ENCODE data around the gene TP53RK. TPM values are rescaled to one million over a fixed set of nuclear protein-coding genes. Genes with fewer than 3 reads are reported as not detected.

The TP53RK gene
- total and polyA plus RNA-seq, 2 of the 13 experiments (the other 11 are each of a cell fraction or from before 2014, with no cell fraction given) = 12.9 to 25.5 TPM

DNA sequence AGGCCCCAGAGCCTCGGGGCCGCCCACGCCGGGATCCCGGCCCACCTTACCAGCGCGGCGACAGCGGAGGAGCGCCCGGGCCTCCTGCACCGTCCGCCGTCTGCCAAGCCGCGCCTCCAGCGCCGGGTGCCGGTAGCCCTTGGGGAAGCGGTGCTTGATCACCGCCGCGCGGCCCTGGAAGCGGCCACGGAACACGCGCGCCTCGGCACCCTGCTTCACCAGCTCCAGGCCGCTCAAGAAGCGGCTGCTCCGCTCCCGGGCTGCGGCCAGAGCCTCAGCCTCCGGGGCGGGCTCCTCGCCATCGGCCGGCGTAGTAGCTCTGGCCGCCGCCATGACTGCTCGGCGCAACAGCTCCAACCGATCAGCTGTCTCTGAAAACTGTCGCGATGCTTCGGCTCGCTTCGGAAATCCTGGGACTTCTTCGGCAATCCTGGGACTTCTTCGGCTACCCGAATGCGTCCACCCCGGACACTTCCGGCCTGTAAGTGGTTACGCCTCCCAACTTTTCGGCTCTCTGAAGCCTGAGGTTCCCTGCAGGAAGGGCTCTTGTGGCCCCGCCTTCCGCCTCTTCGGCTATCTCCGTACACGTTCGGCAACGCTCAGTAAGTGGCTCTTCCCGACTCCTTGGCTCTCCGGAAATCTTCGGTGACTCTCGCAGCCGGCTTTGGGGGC, at the start of gene TP53RK (continued):
- TF ChIP-seq, protein P1, sequence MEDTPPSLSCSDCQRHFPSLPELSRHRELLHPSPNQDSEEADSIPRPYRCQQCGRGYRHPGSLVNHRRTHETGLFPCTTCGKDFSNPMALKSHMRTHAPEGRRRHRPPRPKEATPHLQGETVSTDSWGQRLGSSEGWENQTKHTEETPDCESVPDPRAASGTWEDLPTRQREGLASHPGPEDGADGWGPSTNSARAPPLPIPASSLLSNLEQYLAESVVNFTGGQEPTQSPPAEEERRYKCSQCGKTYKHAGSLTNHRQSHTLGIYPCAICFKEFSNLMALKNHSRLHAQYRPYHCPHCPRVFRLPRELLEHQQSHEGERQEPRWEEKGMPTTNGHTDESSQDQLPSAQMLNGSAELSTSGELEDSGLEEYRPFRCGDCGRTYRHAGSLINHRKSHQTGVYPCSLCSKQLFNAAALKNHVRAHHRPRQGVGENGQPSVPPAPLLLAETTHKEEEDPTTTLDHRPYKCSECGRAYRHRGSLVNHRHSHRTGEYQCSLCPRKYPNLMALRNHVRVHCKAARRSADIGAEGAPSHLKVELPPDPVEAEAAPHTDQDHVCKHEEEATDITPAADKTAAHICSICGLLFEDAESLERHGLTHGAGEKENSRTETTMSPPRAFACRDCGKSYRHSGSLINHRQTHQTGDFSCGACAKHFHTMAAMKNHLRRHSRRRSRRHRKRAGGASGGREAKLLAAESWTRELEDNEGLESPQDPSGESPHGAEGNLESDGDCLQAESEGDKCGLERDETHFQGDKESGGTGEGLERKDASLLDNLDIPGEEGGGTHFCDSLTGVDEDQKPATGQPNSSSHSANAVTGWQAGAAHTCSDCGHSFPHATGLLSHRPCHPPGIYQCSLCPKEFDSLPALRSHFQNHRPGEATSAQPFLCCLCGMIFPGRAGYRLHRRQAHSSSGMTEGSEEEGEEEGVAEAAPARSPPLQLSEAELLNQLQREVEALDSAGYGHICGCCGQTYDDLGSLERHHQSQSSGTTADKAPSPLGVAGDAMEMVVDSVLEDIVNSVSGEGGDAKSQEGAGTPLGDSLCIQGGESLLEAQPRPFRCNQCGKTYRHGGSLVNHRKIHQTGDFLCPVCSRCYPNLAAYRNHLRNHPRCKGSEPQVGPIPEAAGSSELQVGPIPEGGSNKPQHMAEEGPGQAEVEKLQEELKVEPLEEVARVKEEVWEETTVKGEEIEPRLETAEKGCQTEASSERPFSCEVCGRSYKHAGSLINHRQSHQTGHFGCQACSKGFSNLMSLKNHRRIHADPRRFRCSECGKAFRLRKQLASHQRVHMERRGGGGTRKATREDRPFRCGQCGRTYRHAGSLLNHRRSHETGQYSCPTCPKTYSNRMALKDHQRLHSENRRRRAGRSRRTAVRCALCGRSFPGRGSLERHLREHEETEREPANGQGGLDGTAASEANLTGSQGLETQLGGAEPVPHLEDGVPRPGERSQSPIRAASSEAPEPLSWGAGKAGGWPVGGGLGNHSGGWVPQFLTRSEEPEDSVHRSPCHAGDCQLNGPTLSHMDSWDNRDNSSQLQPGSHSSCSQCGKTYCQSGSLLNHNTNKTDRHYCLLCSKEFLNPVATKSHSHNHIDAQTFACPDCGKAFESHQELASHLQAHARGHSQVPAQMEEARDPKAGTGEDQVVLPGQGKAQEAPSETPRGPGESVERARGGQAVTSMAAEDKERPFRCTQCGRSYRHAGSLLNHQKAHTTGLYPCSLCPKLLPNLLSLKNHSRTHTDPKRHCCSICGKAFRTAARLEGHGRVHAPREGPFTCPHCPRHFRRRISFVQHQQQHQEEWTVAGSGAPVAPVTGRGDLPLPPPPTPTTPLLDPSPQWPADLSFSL (CRISPR knock-in tag; IDR thresholded peaks at IDR 0.05) = no peak
- TF ChIP-seq ZNF547 (CRISPR knock-in tag; IDR thresholded peaks at IDR 0.05) = peak; percentile 99
- peak; percentile 94; the same call in 1 of the 2 replicates for TF ChIP-seq ZNF607 (CRISPR knock-in tag; IDR thresholded peaks at IDR 0.05; ENCODE audit: borderline replicate concordance)
- TF ChIP-seq, protein P2, sequence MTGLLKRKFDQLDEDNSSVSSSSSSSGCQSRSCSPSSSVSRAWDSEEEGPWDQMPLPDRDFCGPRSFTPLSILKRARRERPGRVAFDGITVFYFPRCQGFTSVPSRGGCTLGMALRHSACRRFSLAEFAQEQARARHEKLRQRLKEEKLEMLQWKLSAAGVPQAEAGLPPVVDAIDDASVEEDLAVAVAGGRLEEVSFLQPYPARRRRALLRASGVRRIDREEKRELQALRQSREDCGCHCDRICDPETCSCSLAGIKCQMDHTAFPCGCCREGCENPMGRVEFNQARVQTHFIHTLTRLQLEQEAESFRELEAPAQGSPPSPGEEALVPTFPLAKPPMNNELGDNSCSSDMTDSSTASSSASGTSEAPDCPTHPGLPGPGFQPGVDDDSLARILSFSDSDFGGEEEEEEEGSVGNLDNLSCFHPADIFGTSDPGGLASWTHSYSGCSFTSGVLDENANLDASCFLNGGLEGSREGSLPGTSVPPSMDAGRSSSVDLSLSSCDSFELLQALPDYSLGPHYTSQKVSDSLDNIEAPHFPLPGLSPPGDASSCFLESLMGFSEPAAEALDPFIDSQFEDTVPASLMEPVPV (CRISPR knock-in tag; IDR thresholded peaks at IDR 0.05) = peak; percentile 80; the same call in 1 of the 2 replicates
- TF ChIP-seq ZNF570 (CRISPR knock-in tag; IDR thresholded peaks at IDR 0.05; ENCODE audit: borderline replicate concordance) = no peak; the same call in 1 of the 2 replicates
- TF ChIP-seq, protein P3, sequence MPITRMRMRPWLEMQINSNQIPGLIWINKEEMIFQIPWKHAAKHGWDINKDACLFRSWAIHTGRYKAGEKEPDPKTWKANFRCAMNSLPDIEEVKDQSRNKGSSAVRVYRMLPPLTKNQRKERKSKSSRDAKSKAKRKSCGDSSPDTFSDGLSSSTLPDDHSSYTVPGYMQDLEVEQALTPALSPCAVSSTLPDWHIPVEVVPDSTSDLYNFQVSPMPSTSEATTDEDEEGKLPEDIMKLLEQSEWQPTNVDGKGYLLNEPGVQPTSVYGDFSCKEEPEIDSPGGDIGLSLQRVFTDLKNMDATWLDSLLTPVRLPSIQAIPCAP (CRISPR knock-in tag; IDR thresholded peaks at IDR 0.05; ENCODE audit: low read depth) = 0 out of 2 replicates have a peak, but pooled peaks have one; percentile 73
- TF ChIP-seq ZNF207 (IDR thresholded peaks at IDR 0.05; ENCODE audit: borderline replicate concordance) = no peak
- TF ChIP-seq, protein P4, sequence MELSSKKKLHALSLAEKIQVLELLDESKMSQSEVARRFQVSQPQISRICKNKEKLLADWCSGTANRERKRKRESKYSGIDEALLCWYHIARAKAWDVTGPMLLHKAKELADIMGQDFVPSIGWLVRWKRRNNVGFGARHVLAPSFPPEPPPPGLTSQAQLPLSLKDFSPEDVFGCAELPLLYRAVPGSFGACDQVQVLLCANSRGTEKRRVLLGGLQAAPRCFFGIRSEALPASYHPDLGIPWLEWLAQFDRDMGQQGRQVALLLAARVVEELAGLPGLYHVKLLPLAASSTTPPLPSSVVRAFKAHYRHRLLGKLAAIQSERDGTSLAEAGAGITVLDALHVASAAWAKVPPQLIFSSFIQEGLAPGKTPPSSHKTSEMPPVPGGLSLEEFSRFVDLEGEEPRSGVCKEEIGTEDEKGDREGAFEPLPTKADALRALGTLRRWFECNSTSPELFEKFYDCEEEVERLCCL (CRISPR knock-in tag; IDR thresholded peaks at IDR 0.05; ENCODE audit: borderline replicate concordance) = no peak
- 0 out of 2 replicates have a peak, but pooled peaks have one; percentile 9 for TF ChIP-seq GATA4 (IDR thresholded peaks at IDR 0.05; ENCODE audit: borderline replicate concordance, low read depth)
- no peak for TF ChIP-seq ZNF614 (CRISPR knock-in tag; IDR thresholded peaks at IDR 0.05; ENCODE audit: borderline replicate concordance)
- TF ChIP-seq, protein P5, sequence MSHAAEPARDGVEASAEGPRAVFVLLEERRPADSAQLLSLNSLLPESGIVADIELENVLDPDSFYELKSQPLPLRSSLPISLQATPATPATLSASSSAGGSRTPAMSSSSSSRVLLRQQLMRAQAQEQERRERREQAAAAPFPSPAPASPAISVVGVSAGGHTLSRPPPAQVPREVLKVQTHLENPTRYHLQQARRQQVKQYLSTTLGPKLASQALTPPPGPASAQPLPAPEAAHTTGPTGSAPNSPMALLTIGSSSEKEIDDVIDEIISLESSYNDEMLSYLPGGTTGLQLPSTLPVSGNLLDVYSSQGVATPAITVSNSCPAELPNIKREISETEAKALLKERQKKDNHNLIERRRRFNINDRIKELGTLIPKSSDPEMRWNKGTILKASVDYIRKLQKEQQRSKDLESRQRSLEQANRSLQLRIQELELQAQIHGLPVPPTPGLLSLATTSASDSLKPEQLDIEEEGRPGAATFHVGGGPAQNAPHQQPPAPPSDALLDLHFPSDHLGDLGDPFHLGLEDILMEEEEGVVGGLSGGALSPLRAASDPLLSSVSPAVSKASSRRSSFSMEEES (CRISPR knock-in tag; IDR thresholded peaks at IDR 0.05) = no peak
- peak; percentile 89 for TF ChIP-seq SALL1 (CRISPR knock-in tag; IDR thresholded peaks at IDR 0.05)
- peak; percentile 73; the same call in 1 of the 2 replicates for TF ChIP-seq ZMYM4 (CRISPR knock-in tag; IDR thresholded peaks at IDR 0.05)
- TF ChIP-seq ZNF780A (CRISPR knock-in tag; IDR thresholded peaks at IDR 0.05) = no peak
- TF ChIP-seq MTA1 (CRISPR knock-in tag; IDR thresholded peaks at IDR 0.05; ENCODE audit: borderline replicate concordance) = peak; percentile 85; the same call in 1 of the 2 replicates
- TF ChIP-seq NFYC (CRISPR knock-in tag; IDR thresholded peaks at IDR 0.05) = no peak
- no peak; the same call in 1 of the 2 replicates for TF ChIP-seq ZNF432 (CRISPR knock-in tag; IDR thresholded peaks at IDR 0.05; ENCODE audit: borderline replicate concordance)

Measured in HepG2 (cell line).